GM21723 (cell line): ENCODE measurements around the gene FOXI1.
"Not testable (repeated sequence)": the region's sequence is repeated elsewhere in the genome, so short reads cannot be mapped to it uniquely, and the experiment has no call there.

ENCODE experiments used
- ATAC-seq: cut with Tn5 transposase; IDR thresholded peaks from one replicate; pipeline ENCODE4 v1.9.1; 2021; ENCODE audit warnings: mild to moderate bottlenecking, moderate library complexity; ENCODE audit not compliant: unreplicated experiment

FOXI1 gene

DNA sequence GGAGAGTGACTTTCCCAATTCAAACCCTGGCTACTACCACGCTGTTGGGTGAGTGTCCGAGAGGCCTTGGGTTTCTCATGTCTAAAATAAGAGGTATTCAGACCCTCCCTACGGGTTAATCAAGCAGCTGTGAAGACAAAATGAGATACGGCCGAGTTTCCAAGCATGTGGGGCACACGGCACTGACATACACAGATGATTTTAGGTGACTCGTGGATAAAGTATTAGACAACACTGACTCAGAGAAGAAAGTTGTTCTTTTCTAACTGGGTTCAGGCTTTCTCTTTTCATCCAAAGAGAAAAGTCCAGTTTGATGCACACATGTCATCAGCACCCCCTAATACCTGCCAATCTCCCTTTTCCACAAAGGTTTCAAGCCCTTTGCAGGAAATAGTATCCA lies 15.6 kb downstream of the FOXI1 start:
- ATAC-seq = no peak

DNA sequence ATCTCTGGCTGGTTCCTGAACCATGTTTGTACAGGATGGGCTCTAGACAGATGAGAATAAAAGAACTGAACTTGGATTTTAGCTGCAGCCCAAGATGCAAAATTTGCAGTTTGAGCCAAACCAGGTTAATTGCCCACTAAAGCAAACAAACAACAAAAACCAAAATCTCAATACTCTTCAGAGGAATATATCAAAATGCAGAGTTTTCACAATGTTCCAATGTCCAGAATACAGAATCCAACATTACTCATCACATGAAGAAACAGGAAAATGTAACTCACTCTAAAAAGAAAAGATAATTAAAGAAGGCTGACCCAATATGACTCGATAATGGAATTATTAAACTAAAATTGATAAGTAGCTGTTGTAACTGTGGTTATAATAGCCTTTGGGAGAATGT lies 20.4 kb downstream of the FOXI1 start:
- no peak for ATAC-seq

DNA sequence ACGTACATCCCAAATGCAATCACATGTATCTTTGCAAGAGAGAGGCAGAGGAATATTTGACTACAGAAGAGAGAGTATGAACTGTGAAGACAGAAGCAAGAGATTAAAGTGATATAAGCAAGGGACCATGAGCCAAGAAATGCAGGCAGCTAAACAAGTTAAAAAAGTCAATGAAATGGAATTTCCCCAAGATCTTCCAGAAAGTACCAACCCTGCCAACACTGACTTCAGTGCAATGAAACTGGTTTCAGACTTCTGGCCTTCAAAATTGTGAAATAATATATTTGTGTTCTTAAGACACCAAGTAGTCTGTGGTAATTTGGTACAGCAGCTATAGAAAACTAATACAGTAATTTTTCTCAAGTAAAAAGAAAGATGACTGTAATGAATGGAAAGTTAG lies 20.9 kb downstream of the FOXI1 start:
- ATAC-seq = no peak

DNA sequence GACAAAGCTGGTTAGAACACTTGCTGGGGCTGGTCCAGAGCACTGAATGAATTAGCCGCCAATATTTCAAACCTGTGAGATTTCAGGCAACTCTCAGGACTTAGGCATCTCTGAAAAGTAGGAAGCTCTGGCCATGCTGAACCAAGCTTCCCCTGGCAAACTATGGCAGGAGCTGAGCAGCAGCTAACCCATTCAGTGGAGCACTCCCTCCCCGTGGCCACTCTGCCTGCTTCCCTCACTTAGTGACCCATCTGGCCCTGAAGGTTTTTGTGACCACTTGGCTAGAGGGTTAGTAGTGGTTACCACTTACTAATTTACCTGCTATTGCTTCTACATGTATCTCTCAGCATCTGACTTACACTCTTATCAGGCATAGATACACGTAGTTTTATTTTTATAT lies 25.5 kb downstream of the FOXI1 start:
- ATAC-seq = no peak

DNA sequence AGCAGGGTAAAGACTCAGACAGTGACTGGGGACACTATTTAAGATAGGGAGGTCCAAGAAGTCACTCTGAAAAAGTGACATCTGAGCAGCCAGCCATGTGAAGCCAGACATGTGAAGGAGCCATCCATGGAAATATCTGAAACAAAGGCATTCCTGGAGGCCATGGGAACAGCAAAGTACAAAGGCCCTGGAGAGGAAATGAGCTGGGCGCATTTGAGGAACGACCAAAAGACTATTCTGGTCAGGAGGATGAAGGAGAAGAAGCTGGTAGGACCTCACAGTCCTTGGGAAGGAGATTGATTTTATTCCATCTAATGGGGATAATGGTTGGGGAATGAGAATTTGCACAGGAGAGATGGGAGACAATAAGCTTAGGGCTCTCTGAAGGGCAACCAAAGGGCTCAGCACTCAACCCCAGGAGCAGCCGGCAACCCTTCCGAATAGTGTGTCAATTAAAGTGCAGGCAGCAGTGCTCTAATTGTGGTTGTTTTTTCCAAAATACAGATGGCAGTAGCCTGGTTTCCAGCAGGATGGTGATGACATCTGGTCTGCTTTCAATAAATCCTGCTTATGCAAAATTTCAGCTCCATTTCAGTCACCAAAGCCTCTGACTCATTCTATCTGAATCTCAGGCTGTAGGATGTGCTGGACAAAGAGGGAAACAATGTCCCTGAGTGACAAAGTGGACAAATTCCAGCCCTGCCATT lies 26.7 kb downstream of the FOXI1 start:
- no peak for ATAC-seq

DNA sequence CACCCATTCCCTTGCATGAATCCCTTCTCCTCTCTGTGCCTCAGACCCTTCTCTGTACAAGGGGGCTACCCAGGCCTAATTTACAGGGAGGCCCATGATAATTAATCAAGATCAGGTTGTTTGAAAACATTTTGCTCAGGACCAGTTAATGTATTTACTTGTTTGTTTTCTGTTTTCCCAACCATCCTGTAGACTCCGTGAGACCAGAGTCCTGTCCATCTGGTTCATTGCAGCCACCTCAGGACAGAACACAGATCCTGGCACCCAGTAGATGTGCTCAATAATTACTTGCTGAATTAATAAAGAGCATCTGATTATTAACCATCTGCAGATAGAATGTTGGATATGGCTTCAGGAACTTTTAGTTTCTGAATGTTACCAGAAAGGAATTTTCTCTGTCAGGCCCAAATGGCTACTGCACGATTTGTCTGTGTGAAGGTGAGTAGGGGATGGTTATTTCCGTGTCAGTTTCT lies 27.3 kb downstream of the FOXI1 start:
- ATAC-seq = no peak

DNA sequence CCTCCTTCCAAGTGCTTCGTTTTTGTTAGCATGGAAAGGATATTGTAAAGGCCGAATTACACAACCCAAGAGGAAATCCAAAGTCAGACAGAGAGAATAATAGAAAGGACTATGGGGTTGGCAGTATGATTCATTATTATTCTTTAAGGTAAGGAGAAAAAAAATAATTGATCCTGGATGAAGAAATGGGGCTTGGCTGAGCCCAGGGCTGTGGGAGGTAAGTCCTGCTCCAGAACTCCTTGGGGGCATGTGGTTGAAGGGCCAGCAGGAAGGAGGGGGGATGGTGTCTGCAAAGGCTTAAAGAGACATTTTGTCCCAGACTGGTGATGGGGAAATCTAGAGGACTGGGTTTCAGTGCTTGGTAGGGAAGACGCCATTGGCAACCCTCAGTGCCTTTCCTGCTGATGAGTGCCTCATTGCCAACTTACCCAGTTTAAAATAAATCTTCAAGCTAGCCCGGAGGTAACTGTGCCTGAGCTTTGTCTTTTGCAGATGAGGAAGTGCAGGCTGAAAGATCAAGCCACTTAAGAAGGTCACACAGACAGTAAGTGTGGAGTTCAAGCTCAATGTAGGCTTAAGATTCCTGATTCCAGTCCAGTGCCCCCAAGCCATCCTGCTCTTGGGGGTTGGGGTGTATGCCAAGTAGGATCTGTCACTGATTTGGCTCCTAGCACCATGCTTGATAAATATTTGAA lies 30.2 kb downstream of the FOXI1 start:
- ATAC-seq = no peak

DNA sequence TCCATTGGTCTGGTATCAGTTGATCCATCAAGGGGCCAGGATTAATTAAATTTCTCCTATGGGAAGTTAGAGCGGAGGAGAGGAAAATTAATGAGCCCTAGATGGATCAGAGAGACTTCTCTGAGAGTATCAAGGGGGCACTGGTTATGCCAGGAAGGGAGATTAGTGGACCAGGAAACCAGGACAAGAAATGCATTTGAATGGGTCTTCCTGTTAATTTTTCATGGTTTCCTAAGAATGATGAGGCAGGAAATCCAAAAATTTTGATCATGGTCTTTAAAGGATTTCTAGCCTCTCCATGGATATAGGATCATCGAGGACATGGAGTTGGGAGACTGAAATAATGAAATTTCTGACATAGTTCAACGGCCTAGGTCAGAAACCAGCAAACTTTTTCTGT lies 30.8 kb downstream of the FOXI1 start:
- ATAC-seq = no peak

DNA sequence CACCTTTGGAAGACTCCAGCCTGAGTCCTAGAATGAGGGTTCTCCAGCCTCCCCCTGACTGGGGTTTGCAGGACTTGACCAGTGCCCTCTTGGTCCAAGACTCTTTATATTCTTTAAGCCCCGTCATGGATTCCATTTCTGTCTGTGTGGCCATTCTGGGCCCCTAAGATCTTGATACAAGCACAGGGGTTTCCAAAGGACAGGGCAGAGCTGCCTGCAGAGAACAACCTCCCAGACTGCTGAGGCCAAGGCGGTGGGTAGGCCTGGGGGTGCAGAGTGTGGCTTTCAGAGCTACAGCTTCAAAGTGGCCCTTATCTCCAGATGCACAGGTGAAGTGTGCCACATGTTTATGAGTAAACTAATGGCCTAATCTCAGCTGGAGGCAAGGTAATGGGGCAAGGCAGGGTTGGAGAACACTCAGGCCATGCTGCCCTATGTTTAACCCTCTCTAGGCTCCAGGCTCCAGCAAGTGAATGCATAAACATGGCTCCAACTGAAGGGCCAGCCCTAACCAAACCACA lies 32.1 kb downstream of the FOXI1 start:
- ATAC-seq = no peak

DNA sequence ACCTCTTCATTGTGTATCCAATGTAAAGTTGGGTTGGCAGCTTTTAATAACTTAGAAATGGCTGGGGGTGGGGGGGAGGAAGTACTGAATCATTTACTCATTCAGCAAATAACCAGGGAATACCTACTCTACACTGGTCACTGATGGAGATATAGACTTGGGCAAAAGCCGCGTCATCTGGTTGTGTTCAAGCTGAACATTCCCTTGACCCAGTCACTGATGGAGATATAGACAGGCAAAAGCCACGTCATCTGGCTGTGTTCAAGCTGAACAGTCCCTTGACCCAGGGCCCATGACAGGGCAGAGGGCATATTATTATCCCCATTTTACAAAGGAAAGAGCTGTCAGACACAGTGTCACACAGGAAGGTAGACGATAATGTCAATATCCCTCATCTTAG lies 32.6 kb downstream of the FOXI1 start:
- ATAC-seq = no peak

DNA sequence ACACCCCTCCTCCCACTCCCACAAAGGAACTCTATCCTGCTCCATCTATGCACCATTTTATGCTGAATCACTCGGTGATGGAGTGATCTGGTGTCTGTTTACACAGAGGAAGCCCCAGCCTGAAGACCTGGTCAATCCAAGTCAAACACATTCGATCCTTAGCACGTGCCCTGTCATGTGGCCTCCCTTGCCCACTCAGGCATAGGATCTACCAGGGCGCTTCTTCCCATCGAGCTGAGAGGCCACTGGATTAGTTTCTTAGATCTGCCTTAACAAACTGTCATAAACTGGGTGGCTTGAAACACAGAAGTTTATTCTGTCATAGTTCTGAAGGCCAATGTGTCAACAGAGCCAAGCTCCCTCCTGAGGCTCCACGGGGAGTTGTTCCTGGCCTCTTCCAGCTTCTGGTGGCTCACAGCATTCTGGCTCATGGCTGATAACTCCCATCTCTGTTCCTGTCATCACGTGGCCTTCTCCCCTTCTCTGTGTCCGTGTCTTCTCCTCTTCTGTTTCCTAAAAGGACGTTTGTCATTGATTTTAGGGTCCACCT lies 34.2 kb downstream of the FOXI1 start:
- ATAC-seq = no peak

DNA sequence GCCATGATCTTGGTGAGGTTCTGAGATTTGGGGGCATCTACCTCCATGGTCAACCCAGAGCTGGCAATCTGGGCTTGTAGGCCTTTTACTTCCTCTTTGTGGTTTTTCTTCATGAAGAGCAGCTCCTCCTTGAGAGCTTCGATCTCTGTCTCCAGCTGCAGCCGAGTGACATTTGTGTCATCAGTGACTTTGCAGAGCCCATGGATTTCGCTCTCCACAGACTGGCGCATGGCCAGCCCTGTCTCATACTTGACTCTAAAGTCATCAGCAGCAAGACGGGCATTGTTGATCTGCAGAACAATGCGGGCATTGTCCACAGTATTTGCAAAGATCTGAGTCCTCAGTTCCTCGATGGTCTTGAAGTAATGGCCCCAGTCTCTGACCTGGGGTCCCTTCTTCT lies 35.5 kb downstream of the FOXI1 start:
- ATAC-seq = not testable (repeated sequence)

DNA sequence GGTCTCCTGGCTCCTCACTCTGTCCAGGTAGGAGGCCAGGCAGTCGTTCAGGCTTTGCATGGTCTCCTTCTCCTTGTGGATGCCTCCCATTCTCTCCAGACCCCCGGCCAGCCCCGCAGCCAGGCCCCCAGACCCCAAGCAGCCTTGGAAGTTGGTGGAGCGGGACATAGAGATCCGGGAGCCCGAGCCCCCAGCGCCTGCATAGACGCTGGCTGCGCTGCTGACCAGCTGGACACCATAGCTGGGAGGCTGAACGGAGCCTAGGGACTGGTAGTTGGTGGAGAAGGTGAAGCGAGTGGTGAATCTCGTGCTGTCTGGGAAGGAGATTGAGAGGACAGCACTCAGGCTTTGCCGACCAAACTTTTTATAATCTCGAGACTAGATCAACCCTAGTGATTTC lies 35.9 kb downstream of the FOXI1 start:
- no peak for ATAC-seq

DNA sequence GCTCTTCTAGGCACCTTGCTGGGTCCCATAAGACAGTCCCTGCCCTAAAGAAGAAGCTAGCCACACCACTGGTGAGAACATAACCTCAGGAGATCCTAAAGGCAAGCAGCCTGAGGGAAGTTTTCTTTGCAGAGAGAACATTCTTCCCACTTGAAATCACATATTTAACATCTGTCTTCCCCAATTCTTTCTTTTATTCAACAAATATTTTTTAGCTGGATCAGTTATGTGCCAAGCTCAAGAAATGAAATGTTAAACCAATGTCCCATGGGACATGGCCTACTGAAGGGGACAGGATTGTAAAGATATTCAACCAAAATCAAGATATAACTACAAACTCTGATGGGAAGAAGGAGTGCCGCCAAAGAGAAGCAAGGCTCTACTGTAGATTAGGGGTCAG lies 36.5 kb downstream of the FOXI1 start:
- no peak for ATAC-seq

DNA sequence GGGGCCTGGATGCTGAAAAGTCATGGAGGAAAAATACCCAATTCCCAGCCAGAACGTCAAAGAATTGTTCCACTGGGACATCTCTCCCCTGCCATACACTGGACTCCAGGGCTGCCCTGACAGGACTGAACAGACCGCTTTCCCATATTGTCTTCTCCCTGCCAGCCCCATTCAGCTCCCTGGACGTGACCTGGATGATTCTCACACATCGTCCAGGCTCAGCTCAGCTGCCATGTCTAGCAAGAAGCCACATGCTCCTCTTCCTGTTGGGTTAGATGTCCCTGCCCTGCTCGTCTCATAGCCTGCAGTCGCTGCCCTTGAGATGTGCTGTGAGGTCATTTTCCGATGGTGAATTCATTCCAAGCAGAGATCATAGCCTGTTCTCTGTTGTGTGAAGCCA lies 37.4 kb downstream of the FOXI1 start:
- ATAC-seq = no peak

DNA sequence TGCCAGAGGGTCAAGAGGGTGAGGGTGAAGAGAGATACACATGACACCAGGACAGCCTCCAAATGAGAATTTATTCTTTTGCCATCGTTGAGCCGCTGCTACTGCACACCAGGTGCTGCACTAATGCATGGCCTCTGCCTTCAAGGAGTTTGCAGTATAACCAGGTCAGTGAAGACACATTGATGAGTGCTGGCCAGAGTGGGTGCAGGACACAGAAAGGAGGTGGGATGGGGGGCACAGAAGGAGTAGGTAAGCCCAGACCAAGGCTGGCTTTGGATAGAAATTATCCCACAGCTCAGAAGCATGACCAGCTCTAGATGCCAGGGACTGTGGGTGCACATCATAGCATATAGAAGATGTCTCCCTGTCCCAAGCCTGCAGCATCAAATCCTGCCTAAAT lies 38.0 kb downstream of the FOXI1 start:
- no peak for ATAC-seq

DNA sequence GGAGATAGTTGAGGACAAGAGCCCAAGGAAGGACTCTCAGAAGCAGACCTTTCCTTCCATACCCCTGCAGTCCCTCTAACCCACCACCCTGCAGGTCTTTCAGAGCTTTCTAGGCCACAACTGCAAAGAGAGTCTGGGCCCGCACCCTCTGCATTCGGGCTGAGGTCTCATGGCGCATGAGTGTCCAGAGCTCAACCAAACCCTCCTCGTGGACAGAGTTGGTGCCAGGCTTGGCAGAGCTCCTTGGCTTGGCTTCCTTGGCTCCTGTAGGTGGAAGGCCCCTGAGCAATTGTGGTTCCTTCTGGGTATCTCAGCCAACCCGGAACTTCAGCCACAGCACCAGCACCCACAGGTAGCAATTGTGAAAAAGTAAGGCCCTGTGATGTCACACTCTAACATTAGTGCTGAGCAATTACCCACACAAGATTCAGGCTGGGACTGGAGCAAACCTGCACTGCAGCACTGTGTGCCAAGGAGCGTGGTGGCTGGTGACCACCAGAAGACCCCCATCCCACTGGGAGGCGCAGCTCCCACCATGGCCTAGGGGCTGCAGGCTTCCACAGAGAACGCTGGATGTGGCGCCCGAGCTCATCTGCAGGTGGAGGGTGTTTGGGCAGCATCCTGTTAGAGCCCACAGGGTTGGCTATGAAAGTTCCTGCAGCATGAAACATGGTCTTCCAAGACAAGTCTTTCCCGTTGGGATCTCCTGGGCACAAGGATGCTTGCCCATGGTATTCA lies 38.8 kb downstream of the FOXI1 start:
- no peak for ATAC-seq

DNA sequence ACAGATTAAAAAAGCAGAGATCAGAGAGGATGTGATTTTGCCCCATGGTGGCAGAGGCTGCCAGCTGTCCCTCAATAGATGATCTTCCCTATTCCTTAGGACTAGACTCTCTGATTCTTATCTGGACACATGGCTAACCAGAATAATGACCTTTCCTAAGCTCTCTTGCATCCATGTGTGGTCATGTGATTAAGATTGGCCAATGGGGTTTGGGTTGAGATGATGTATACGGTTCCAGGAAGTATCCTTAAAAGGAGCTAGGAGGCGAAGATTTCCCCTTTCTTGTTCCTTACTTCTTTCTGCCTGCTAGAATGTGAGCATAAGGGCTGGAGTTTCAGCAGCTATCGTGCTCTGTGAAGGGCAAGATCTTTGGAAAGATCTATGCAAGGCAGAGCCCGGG lies 39.8 kb downstream of the FOXI1 start:
- ATAC-seq = no peak

DNA sequence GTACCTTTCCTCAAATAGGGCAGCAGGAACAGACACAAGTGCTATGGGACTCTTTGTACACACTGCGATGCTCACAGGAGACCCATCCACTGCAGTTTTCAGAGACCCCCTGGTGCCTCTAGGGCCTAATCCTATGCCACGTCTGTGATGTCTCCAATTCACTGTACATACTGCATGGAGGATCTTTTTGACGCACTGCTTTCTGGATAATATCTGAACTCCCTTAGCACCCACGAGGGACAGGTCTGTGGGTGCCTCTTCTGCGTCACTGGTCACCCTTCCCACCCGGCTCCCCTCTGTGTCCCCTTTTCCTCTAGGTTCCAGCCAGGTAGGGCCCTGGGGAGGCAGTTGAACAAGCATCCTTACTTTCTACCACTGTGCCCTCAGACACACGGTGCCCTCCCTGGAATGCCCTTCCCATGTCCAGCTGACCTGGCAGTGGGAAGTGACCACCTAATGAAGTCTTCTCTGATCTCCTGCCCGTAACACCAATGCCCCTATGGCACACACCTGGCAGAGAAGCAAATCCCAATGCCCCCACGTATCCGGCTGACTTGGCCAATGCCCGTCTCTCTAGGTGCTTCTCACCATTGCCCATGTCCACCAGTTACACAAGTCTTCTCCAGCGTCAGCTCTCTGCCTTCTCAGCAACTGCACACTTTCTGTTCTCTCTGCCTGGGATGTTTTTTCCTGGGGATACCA lies 41.5 kb downstream of the FOXI1 start:
- no peak for ATAC-seq

DNA sequence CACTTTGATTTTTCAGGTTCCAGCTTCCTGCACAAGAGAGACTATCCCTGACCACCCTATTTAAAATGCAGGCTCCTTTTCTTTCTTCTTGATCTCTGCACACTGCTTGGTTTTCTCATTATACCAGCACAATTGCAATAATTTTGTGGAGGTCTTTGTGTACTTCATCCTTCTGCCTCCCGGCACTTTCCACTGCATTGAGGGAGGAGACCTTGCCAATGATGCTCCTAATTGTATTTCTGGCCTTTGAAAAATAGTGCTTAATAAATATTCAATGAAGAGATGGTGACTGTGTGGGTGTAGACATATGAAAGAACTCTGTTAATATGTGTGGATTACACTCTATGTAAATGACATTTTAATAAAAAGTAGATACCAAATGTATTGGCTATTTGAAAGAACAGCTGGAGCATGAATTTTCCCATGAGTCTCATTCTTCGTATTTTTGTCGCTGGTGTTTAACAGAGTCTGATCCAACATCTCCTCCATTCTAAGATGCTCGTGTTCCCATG lies 42.1 kb downstream of the FOXI1 start:
- no peak for ATAC-seq
